Ureter (tissue), 1 donor: Measurements from ENCODE around the gene IFNGR1. TPM values are rescaled to one million over a fixed set of nuclear protein-coding genes. Genes with fewer than 3 reads are reported as not detected.
"Not testable (repeated sequence)": the region's sequence is repeated elsewhere in the genome, so short reads cannot be mapped to it uniquely, and the experiment has no call there.

Experiments
- DNase-seq: peaks from one replicate; pipeline ENCODE4 v3.0.0-alpha.2; 2020; ENCODE audit warnings: low spot score
- total RNA-seq: library from RNA; stranded (reverse); gene quantifications from one replicate; pipeline ENCODE4 v1.2.4, GENCODE V29; 2023
- donor health status: DM: yes; HTN: yes; CAD: no.

The IFNGR1 gene
- total RNA-seq, 1 donor from 2014 or later: 81.2 TPM

DNA sequence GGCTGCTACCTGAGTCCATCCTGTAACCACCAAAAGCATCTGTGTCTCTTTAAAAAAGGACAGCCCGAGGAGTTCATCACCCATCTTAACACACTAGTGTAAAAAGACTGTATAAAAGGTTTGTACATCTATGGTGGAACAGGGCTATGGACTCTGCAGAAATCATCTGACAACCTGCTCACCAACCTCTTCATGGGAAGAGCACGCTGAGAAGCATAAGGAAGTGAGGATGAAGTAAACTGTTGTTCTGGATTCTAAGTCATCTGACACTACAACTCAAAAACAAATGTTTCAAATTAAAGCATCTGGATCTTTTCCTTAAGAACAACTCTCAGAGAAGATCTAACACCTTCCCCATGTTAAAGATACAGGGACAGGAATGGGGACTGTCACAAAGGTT lies 5.4 kb downstream of the IFNGR1 start:
- DNase-seq: no peak

DNA sequence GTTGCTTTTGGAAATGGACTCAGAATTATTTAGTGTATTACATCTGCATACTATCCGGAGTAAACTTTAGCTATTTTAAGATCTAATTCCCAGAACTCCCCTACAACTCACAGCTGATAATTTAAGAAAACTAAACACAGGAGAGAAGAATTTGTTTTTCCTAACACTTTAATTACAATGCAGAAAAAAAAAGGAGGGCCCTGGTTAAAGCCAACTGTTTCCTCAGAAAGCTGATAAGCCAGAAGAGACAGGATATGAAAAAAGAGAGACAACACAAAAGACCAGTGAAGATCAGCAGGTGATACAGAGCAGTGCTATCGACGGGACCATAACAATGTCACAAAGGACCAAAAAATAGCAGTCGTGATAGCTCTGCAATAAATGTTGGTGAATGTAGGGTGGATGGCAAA lies 5.8 kb downstream of the IFNGR1 start:
- DNase-seq: no peak

DNA sequence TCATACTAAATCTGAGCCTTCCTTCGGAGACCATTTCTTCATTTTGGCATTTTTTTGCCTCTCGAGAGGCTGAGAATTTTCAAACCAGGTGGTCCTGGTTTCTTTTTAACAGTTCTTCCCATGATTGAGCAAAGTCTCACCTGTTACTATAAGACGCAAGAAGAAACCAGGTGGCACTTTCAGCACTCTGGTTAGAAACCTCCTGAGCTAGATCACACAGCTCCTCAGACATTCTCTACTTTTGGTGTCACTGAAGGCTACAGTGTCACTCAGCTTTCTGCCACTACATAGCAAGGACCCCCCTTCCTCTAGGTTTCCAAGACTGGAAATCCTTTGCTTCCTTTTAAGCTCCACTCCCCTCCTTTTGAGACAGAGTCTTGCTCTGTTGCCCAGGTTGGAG lies 7.3 kb downstream of the IFNGR1 start:
- no peak for DNase-seq

DNA sequence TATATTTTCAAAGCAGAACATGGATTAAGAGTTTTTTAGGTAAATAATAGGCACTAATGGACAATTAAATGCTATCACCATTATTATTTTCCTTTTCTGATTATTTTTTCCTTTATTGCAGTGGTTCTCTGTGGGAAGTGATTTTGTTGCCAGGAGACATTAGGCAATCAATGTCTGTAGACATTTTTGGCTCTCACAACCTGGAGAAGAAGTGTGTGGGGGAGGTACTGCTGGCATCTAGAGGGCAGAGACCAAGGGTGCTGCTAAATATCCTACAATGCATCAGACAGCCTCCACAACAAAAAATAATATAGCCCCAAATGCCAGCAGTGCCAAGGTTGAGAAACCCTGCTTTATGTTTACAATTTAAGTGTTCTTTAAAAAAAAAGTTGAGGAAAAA lies 8.3 kb downstream of the IFNGR1 start:
- DNase-seq: no peak

DNA sequence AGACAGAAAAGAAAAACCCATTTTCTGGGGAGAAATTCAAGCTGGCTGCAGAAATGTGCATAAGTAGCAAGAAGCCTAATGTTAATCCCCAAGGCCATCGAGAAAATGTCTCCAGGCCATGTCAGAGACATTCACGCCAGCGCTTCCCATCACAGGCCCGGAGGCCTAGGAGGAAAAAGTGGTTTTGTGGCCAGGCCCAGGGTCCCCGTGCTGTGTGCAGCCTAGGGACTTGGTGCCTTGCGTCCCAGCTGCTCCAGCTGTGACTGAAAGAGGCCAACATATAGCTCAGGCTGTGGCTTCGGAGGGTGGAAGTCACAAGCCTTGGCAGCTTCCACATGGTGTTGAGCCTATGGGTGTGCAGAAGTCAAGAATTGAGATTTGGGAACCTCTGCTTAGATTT lies 10.9 kb downstream of the IFNGR1 start:
- no peak for DNase-seq

DNA sequence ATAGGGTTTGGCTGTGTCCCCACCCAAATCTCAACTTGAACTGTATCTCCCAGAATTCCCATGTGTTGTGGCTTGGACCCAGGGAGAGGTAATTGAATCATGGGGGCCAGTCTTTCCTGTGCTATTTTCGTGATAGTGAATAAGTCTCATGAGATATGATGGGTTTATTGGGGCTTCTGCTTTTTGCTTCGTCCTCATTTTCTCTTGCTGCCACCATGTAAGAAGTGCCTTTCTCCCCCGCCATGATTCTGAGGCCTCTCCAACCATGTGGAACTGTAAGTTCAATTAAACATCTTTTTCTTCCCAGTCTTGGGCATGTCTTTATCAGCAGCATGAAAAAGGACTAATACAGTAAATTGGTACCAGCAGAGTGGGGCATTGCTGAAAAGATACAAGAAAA lies 11.7 kb downstream of the IFNGR1 start:
- DNase-seq: not testable (repeated sequence)

DNA sequence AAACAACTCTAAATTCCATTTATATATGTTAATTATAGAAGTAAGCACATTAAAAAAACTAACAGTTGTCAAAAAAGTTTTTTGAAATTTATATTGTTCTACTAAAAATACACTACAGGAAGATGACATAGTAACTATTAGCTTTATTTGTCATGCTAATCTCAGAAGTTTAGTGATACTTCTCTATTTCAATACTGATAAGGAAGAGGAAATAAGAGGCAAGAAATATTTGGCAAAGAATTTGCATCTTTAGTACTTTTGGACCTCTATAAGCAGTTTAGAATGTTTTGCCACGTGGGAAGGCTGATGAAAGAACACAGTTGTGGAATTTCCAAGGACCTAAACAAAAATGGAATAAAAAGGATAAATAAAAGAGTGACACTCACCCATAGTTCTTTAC lies 12.6 kb downstream of the IFNGR1 start:
- no peak for DNase-seq

DNA sequence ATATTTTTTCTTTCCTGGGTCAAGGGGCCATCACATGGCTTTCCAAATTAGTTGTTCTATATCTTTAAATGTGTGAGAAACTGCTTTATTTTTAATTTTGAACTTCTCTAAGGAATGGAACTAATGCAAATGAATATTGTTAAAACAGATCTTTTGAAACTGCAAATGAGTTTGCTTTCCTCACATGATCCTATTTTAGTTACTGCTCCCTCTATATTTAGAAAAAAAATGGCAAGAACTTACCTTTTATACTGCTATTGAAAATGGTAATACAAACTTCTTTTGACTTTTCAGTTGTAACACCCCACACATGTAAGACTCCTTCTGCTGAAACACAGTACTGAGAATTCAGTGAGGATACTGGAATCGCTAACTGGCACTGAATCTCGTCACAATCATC lies 15.9 kb downstream of the IFNGR1 start:
- DNase-seq: no peak

DNA sequence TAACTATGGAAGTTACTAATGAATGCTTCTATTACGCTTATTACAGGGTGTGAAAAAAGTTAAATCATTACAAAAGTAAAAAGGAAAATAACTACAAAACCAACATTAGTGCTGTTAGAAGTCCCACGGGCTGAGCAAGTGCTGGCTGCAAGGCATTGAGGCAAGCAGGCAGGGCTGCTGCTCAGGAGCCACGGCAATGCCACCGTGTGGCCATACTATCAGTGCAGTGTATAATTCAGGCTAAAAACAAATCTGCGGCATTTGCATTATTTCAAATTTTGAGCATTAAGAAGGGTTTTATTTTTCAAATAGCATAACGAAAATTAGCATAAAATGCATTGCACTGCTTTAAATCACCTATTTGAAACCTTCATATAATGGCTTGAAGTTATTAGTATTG lies 17.1 kb downstream of the IFNGR1 start:
- no peak for DNase-seq

DNA sequence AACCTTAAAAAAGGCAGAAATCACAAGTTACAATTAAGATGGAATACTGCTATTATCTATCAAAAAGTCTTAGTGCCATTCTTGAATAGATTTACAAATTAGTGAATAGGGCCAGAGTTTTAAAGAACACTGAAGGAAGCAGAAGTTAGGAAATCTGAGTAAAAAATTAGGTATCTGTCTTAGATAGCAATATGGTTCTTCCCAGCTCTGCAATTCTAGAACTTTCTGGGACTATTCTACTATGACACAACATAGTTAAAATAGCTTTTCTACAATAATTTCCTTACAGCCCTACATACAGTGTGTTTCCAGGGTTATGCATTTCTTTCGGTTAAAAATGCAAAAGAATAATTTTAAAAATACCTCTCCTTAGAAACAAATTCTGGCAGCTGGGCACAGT lies 18.2 kb downstream of the IFNGR1 start:
- DNase-seq: no peak

DNA sequence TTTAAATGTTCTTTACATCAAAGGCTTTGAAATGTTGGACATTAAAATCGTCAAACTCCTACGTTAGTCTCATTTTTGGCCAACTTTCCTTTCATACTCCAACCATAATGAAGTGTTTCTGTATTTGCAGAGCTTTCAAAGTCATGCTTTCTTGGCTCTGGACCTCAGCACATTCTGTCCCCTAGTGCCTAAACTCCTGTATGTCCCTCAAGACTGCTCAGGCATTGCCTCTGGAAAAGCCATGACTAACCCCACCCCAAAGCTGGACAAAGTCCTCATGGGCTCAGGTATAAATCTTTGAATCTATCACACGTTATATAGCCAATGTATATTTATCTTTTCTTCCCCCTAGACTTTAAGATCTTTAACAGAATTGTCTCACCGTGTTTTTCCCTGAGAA lies 18.9 kb downstream of the IFNGR1 start:
- no peak for DNase-seq

DNA sequence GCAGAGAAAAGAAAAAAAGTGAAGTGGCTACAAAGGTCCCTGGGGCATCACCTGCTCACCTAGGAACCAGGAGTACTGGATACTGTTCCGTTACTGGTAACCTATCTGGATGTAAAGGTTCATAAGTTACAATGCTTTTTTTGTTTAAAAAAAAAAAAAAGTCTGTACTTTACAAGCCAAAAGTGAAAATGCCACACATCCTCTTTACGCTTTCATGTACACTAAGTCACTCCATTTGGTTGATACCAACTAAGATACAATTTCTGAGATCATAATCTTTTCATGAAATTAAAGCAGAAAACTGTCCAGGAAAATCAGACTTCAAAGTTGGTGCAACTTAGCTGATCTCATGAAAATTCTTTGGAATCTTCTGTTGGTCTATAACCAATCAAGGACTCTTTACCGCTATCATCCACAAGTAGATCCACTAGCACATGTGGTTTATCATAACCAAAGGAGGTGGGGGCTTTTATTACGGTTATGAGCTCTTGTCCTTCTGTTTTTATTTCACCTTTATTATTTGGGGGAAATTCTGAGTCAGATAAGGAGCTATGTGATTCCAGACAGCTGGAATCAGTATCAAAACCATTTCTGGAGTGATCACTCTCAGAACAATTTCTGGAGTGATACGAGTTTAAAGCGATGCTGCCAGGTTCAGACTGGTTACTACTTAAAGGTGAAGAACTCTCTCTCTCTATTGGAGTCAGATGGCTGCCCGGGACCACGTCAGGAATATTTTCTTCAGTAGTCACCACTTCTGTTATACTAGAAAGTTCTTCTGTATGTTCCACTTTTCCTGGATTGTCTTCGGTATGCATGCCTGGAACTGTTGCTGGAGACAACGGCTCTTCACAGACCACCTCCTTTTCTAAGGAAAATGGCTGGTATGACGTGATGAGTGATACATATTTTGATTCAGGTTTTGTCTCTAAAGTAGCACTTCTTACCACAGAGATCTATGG lies 21.2 kb downstream of the IFNGR1 start:
- DNase-seq: no peak

DNA sequence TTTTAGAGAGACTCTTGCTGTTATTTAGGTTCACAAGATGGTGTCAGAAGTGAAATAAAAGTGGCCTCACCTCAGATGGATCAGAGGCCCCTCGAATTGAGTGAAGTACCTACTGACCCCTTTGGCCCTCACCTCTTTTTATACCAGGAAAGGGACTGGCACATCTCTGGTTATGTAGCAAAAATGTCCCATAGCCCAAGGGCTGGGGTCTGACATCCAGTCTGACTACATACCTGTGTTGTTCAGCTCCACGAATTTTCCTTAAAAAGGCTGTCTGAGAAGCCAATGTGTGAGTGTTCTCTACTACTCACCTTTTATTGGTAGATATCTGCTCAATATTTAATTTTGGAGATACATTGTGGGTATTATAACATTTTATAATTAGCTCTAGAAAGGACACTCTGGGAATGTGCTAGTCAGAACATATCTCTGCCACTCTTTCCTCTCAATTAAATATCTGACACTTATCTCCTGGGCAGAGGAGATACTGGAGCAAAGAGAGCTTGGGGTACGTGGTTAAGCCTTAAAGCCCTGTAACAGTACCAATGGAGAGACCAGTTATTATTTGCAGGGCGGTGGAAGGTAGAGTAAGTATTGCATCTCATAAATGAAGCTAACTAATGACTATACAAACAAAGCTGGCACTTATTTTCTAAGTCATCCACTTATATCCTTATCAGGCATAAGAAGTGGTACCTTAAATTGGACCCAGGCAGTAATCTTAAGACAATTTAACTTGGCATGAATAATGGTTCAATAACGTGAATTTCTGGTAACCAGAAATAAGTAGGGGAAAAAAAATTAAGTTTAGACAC lies 25.7 kb downstream of the IFNGR1 start:
- DNase-seq: no peak

DNA sequence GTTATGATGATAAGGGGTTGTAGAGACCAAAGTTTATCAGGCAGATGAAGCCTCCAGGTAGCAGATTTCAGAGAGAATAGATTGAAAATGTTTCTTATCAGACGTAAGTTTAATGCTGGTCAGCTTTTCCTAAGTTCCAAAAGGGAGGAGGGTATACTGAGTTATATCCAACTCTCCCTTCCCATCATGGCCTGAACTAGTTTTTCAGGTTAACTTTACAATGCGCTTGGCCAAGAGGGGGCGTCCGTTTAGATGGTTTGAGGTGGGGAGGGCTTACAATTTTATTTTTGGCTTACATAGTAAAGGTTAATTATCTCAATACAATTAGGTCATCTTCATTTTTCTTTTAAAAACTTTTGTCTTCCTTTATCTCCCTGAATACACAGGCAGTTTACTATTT lies 26.4 kb downstream of the IFNGR1 start:
- DNase-seq: no peak

DNA sequence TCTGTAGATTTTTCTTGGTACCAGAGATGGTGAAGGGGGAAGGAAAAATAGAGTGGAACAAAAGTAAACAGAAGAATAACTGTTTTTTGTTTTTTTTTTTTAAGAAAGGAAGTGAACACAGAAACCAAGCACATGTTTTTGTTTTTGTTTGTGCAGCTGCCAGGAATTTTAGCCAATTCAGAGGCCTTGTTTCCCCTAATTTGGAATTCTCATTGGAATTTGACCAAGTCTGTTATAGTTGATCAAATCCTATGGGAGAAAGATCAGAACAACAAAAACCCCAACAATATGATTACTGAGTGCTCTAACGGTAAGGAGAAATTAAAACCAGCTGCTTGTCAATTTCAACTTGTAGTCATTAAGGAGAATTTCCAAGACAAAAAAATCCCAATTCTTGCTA lies 27.5 kb downstream of the IFNGR1 start:
- DNase-seq: no peak

DNA sequence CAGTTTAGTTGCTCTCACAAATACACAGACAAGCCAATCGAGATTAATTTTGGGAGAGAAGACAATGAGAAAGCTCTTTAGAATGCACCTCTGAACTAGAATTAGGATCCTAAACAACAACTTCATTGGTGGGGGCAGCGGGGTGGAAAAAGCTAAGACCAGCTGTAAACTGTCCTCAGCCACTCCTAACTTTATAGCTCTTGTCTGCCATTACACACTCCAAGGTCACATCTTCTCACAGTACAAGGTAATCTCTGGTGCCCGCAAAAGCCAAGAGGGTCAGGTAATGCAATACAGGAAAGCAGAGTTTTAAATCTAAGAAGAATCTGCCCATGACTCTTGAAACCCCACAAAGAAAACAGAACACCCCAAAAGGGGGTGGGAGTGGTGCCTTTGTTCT lies 27.9 kb downstream of the IFNGR1 start:
- DNase-seq: no peak

DNA sequence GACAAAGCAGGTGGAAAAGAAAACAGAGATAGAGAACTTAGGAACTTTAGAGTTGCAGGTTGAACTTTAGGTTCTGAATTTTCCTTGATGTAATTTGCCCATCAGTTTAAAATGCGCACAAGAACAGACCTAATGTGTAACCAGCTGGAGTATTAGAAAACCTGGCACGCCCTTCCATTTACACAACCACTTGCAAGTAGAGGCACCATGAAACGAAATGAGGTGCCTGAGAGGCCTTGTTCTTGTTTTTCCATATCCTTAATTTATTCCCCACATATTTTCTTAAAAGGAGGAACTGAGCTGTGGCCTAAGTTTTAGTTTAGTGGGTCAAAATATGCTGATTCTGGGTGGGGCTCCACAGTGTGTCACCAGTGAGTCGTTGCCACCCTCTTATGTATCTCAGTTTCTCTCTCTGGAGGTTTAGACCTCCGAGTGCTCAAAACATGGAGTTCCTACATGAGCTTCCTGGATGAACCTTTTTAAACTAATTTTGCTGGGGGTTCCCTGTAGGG lies 28.5 kb downstream of the IFNGR1 start:
- no peak for DNase-seq

DNA sequence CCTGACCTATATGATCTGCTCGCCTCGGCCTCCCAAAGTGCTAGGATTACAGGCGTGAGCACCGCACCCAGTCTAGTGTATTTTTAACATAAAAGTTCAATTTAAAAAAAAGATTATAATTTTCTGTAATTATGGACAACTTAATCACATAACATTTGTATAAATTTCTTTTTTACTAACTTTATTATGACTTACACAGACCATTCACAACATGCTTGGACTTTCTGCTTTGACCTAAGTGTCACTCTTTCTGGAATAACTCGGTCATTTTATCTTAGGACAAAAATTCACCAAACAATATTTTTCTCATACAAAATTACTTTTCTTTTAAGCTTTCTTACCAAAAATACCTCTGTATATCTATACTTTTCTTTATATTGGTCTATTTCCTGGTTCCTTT lies 30.3 kb downstream of the IFNGR1 start:
- DNase-seq: no peak

DNA sequence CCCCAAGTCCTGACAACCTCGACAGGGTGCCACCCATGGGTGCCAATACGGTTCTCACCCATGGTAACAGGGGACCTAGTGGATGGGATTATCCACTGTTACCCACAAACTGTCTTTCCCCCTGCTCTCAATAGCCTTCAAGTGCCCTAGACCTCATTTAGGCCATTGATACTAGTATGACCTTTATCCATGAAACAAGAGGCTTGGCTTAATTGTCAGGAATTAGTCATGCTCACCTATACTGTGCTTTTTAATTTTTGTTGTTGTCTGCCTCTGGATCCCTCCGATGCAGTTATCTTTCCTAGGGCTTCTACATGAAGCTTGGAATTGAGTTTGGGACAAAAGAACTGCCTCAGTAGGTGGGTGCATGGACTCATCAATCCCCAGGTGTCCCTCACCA lies 33.9 kb downstream of the IFNGR1 start:
- no peak for DNase-seq

DNA sequence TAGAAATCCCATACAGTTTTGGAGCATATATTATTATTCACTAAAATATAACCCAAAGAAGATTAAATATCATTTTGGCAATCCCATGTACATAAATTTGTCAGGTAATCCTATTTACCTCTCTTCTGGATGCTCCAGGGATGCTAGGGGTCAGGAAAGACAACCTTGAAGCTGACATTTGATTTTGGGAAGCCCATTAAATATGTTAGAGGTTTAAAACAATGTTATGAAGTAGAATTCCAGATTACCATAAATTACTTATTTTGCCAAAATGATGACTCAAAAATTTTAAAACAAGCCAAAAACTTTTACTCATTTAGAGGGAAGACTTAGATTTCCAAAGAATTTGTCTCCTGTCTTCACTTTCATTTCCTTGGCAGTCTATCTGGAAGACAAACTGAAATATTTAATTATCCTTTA lies 36.5 kb downstream of the IFNGR1 start:
- no peak for DNase-seq

DNA sequence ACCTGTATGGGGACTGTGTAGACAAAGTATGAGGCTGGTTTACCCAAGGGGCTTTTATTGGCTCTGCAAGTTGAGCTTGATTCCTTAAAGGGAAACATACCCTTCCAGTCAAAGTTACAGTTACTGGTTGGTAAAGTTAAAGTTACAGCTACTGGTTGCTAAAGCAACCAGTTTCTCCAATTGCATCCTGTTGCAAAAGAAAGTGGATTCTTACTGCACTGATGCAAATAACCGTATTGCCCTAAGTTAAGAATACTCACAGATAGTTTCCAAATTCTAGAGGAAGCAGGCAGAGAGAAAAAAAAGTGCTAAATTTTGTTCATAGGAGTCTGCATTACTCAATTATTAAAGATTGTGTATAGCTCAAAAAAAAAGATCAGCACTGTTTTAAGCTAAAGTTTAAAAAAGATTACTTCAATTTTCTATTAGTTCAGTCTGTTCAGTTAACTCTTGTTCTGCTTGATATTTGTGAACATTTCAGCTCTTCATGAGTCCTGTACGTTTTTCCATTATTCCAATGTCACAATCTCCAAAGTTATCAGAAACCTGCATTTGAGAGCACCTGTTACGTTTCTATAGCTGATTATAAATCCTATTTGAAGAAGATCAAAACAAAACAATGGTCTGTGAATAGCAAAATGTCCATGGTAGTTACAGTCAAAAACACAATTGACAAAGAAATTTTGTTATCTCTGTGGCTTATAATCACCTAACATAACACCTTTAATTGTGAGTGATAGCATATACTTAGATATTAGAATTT lies 37.1 kb downstream of the IFNGR1 start:
- DNase-seq: no peak

DNA sequence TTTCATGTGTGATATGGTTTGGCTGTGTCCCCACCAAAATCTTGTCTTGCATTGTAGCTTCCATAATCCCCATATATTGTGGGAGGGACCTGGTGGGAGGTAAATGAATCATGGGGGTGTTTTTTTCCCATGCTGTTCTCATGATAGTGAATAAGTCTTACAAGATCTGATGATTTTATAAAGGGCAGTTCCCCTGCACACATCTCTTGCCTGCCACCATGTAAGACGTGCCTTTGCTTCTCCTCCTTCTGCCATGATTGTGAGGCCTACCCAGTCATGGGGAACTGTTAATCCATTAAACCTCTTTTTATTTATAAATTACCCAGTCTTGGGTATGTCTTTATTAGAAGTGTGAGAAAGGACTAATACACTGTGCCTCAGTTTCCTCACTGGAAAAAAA lies 41.6 kb downstream of the IFNGR1 start:
- no peak for DNase-seq
